Fibroblast of lung (primary cell): ENCODE results near the gene GNAZ. TPM values are rescaled to one million over a fixed set of nuclear protein-coding genes. Genes with fewer than 3 reads are reported as not detected.
A peak's percentile ranks its signal among the peaks of the same experiment; 100 is the strongest.

Source experiments
- DNase-seq, 2 donors: peaks; one replicate each; pipeline versions ENCODE4 v3.0.0 to v3.0.0-alpha.2; 2010; ENCODE audit warnings: low read depth in 2 of 2
- H2AFZ ChIP-seq: 2 replicates; pipeline ENCODE4 v1.5.1; 2012; ENCODE audit warnings: low read length, control low read depth, inconsistent platforms
- H3K27ac ChIP-seq: 2 replicates; pipeline ENCODE4 v1.5.1; 2011; ENCODE audit warnings: low read length, control low read depth; ENCODE audit not compliant: insufficient read depth
- H3K27me3 ChIP-seq: 2 replicates; pipeline ENCODE4 v1.5.1; 2011; ENCODE audit warnings: mild to moderate bottlenecking, low read length; ENCODE audit not compliant: control insufficient read depth, insufficient read depth
- H3K36me3 ChIP-seq: 2 replicates; pipeline ENCODE4 v1.5.1; 2011; ENCODE audit warnings: low read length; ENCODE audit not compliant: control insufficient read depth, insufficient read depth
- H3K4me1 ChIP-seq: 2 replicates; pipeline ENCODE4 v1.5.1; 2011; ENCODE audit warnings: low read length; ENCODE audit not compliant: control insufficient read depth, insufficient read depth; ENCODE audit errors: extremely low read depth
- H3K4me2 ChIP-seq: 2 replicates; pipeline ENCODE4 v1.5.1; 2011; ENCODE audit warnings: low read length, control low read depth; ENCODE audit not compliant: insufficient read depth; ENCODE audit errors: extremely low read depth
- H3K4me3 ChIP-seq, 4 experiments: fragments of 200-600 bp in 1 of 4; sonication (generic) in 1 of 4; replicated peaks in 1 of 4; 2 replicates each; pipeline ENCODE4 v1.5.1; 2011 to 2016; ENCODE audit warnings: low read length in 4 of 4, low read depth in 3 of 4, mild to moderate bottlenecking in 3 of 4, control low read depth in 2 of 4, inconsistent platforms in 1 of 4, mixed read lengths in 1 of 4; ENCODE audit not compliant: insufficient read depth in 1 of 4; ENCODE audit errors: control extremely low read depth in 1 of 4
- H3K79me2 ChIP-seq: 2 replicates; pipeline ENCODE4 v1.5.1; 2012; ENCODE audit warnings: mild to moderate bottlenecking, low read length, inconsistent platforms; ENCODE audit not compliant: control insufficient read depth, insufficient read depth
- H3K9ac ChIP-seq: 2 replicates; pipeline ENCODE4 v1.5.1; 2011; ENCODE audit warnings: mild to moderate bottlenecking, low read length, control low read depth; ENCODE audit not compliant: insufficient read depth
- H3K9me3 ChIP-seq: 2 replicates; pipeline ENCODE4 v1.5.1; 2012; ENCODE audit warnings: low read depth, low read length; ENCODE audit not compliant: control insufficient read depth, insufficient read depth
- H4K20me1 ChIP-seq: 2 replicates; pipeline ENCODE4 v1.5.1; 2011; ENCODE audit warnings: low read length; ENCODE audit not compliant: control insufficient read depth, insufficient read depth; ENCODE audit errors: extremely low read depth
- EZH2 ChIP-seq: IDR thresholded peaks from 2 replicates; pipeline ENCODE4 v1.5.1; 2012; ENCODE audit warnings: low read length, control low read depth, mild to moderate bottlenecking; ENCODE audit errors: missing control alignments
- polyA plus RNA-seq, 2 donors: library from polyadenylated mRNA; depleted of rRNA in 1 of 2; stranded (reverse) in 1 of 2; unstranded in 1 of 2; fragments of >200 nt; gene quantifications; 2 replicates each; pipeline ENCODE4 v1.2.1, GENCODE V29; 2011 to 2012; ENCODE audit warnings: missing spikeins in 1 of 2
- total RNA-seq: library from RNA; depleted of rRNA; stranded (reverse); fragments of >200 nt; gene quantifications from 2 replicates; pipeline ENCODE4 v1.2.1, GENCODE V29; 2014
- TF ChIP-seq, protein P1 (sequence below), 2 donors: IDR thresholded peaks in 1 of 2; conservative IDR thresholded peaks in 1 of 2; 1 replicate in 1 of 2; 2 replicates in 1 of 2; pipeline ENCODE4 v1.5.1; 2011 to 2012; ENCODE audit warnings: low read length in 2 of 2, control low read depth in 1 of 2, inconsistent platforms in 1 of 2, low read depth in 1 of 2, mild to moderate bottlenecking in 1 of 2

GNAZ gene
- total and polyA plus RNA-seq, 2 donors (not counting 1 experiment from before 2014, with no cell fraction given) = 0.22 to 1.7 TPM

GRCh38 chr22:23146478-23147205 lies 76.3 kb downstream of the GNAZ start:
- Histone ChIP-seq H4K20me1 (no peaks in the 10 kb centered on the region), H3K9me3 (no peaks in the 10 kb centered on the region), H3K36me3 (no peaks in the 10 kb centered on the region), H3K27me3 (no peaks in the 10 kb centered on the region), H3K79me2 (no peaks in the 10 kb centered on the region), H3K4me1 (peaks cover 4% of the 10 kb centered on the region), H3K27ac (no peak overlapping the region), H2AFZ (no peak overlapping the region), H3K4me3 (no peak overlapping the region), H3K9ac (no peak overlapping the region), H3K4me2 (no peak overlapping the region)
- DNase-seq = no peak
- TF ChIP-seq, protein P1, sequence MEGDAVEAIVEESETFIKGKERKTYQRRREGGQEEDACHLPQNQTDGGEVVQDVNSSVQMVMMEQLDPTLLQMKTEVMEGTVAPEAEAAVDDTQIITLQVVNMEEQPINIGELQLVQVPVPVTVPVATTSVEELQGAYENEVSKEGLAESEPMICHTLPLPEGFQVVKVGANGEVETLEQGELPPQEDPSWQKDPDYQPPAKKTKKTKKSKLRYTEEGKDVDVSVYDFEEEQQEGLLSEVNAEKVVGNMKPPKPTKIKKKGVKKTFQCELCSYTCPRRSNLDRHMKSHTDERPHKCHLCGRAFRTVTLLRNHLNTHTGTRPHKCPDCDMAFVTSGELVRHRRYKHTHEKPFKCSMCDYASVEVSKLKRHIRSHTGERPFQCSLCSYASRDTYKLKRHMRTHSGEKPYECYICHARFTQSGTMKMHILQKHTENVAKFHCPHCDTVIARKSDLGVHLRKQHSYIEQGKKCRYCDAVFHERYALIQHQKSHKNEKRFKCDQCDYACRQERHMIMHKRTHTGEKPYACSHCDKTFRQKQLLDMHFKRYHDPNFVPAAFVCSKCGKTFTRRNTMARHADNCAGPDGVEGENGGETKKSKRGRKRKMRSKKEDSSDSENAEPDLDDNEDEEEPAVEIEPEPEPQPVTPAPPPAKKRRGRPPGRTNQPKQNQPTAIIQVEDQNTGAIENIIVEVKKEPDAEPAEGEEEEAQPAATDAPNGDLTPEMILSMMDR (conservative IDR thresholded peaks at IDR 0.05 in 1 of 2, IDR thresholded peaks at IDR 0.05 in 1 of 2; ENCODE audit: low read depth in 1 of 2, low read length in 2 of 2) = no peak
- no peak for TF ChIP-seq EZH2

DNA sequence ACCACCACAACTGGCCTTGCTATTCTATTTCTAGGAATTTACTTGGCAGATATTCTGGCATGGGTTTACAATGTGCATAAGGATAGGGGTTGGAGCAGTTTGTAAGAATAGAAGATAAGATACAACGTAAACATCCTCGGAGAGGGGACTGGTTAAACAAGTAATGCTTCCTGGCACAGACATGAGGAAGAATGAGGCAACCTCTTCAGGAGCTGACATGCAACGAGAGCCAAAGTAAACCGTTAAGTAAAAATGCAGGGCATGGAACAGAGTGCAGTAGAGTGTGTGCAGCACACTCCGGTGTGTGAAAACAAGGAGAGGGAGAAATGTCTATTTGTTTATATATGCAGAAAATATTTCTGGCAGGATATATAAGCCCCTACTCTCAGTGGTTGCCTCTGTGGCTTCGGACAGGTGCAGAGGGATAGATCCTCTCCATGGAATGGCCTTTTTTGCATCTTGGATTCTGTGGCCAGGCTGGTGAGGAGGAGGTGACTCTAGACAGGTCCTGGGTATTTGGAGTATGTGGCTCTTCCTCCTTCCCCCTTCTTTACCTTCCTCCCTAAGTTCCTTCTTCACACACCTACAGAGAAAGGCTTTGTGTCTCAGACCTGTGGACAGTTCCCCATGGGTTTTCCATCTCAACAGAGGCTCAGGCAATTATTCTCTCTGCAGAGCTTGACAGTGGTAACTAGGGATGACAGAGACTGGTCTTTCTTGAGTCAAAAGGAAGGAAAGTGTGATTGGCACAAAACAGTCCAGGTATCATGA lies 77.5 kb downstream of the GNAZ start:
- no peak overlapping the region for H3K9ac ChIP-seq
- no peaks in the 10 kb centered on the region for H3K9me3 ChIP-seq
- H3K79me2 ChIP-seq = no peaks in the 10 kb centered on the region
- no peaks in the 10 kb centered on the region for H4K20me1 ChIP-seq
- no peak overlapping the region for H3K4me2 ChIP-seq
- TF ChIP-seq, protein P1 (conservative IDR thresholded peaks at IDR 0.05 in 1 of 2, IDR thresholded peaks at IDR 0.05 in 1 of 2; ENCODE audit: low read depth in 1 of 2, low read length in 2 of 2) = no peak
- no peak for TF ChIP-seq EZH2
- H3K27ac ChIP-seq = no peak overlapping the region
- H3K27me3 ChIP-seq = no peaks in the 10 kb centered on the region
- H2AFZ ChIP-seq = no peak overlapping the region
- H3K4me1 ChIP-seq = peaks cover 4% of the 10 kb centered on the region
- peak; percentile 70 to 80 for DNase-seq
- no peak overlapping the region for H3K4me3 ChIP-seq
- no peaks in the 10 kb centered on the region for H3K36me3 ChIP-seq

DNA sequence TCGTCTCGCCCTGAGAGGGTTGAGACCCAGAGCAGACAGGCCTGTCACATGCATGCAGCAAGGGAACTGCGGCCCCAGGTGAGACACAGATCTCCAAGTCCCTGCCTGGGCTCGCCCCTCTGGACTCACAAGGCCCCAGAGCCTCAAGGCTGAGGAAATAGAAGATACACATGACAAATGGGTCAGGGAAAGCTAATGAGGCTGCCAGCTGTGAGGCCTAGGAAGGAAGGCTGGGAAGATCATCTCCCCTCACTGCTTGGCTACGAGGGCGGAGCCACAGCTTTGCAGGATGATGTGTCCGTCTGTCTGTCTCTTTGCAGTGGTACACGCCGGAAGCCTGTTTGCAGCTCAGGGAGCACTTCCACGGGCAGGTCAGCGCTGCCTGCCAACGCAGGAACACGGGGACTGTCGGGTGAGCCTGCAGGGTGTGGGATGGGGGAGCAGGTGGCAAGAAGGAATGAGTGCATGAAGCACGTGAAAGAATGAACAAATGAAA lies 79.5 kb downstream of the GNAZ start:
- Histone ChIP-seq H3K4me1 (peaks cover 4% of the 10 kb centered on the region), H3K27ac (no peak overlapping the region), H3K79me2 (no peaks in the 10 kb centered on the region), H3K36me3 (no peaks in the 10 kb centered on the region), H4K20me1 (no peaks in the 10 kb centered on the region), H3K9me3 (no peaks in the 10 kb centered on the region), H3K4me3 (no peak overlapping the region), H2AFZ (no peak overlapping the region), H3K9ac (no peak overlapping the region), H3K4me2 (no peak overlapping the region), H3K27me3 (no peaks in the 10 kb centered on the region)
- DNase-seq = no peak
- TF ChIP-seq EZH2 = no peak
- TF ChIP-seq, protein P1 (conservative IDR thresholded peaks at IDR 0.05 in 1 of 2, IDR thresholded peaks at IDR 0.05 in 1 of 2; ENCODE audit: low read depth in 1 of 2, low read length in 2 of 2) = no peak
